Stimulated activated CD8-positive, alpha-beta memory T cell treated with anti-CD3 and anti-CD28 coated beads, Interleukin-7, amount 100 ng/mL, for 1 hour (primary cell): ENCODE measurements around the gene CAMSAP2.

Experiments used
- DNase-seq, 2 donors: peaks; one replicate each; pipeline ENCODE4 v3.0.0-alpha.2; 2020; ENCODE audit warnings: low read depth in 2 of 2

The CAMSAP2 gene

GRCh38 chr1:200899954-200900867 lies 161.5 kb downstream of the CAMSAP2 start:
- no peak for DNase-seq

DNA sequence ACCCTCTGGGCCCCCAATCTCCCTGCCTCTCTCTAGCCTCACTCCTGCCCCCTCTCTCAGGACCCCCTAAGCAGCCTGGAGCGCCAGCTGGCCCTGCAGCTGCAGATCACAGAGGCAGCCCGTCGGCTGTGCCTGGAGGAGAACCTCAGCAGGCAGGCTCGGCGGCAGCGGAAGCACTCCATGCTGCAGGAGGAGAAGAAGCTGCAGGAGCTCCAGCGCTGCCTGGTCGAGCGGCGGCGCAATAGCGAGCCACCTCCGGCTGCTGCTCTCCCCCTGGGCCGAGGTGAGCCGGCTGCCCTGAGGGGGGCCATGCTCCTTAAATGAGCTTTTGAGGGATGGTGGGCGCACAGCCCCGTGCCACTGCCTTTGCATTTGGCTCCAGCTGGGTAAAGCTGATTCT lies 162.2 kb downstream of the CAMSAP2 start:
- DNase-seq: no peak

- no peak for DNase-seq
Measured at GRCh38 chr1:200901350-200901749, 162.7 kb downstream of the CAMSAP2 start.

GRCh38 chr1:200901796-200902444 lies 163.2 kb downstream of the CAMSAP2 start:
- DNase-seq: no peak

DNA sequence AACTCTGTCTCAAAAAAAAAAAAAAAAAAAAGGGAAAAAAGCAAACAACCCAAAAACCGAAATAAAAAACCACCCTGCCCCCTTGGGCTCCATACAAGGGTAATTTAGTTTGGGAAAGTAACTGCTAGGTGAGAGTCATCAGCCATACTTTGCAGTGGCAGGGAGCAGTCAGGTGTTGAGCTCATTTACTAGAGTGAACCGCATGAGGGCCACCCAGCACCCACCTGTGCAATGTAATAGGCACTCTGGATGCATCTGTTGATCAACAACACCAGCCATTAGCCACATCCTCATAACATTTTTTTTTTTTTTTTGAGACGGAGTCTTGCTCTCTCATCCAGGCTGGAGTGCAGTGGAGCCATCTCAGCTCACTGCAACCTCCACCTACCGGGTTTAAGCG lies 165.1 kb downstream of the CAMSAP2 start:
- no peak for DNase-seq

DNA sequence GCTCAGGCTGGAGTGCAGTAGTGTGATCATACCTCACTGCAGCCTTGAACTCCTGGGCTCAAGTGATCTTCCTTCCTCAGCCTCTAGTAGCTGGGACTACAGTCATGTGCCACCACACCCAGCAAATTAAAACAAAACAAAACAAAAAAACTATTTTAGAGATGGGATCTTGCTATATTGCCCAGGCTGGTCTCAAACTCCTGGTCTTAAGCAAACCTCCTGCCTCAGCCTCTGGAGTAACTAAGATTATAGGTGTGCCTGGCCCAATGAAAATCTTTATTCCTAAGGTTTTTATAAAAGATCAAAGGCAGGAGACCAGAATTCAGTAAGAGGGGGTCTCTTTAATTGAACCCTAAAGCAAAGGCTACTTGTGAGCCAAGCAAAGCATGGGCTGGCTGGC lies 166.1 kb downstream of the CAMSAP2 start:
- DNase-seq: no peak

DNA sequence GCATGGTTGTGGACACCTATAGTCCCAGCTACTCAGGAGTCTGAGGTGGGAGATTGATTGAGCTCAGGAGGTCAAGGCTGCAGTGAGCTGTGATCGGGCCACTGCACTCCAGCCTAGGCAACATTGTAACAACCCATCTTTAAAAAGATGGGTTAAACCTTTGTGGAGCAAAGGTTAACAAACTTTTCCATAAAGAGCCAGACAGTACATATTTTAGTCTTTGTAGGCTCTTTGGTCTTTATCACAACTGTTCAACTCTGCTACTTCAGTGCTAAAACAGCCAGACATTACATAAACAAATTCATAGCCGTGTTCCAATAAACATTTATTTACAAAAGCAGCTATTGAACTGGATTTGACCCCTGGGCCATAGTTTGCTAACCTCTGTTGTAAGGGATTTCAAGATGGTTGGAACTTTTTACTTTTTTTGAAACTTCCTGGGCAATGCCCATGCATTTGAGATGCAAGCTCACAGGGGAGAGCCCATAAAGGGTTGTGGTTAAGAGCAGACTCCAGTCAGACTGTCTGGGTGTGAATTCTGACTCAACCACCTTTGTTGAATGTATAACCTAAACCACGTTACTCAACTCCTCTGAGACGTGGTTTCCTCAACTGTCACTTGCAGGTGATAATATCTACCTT lies 166.8 kb downstream of the CAMSAP2 start:
- DNase-seq: no peak

GRCh38 chr1:200906491-200906890 lies 167.8 kb downstream of the CAMSAP2 start:
- no peak for DNase-seq

GRCh38 chr1:200907611-200908097 lies 169.0 kb downstream of the CAMSAP2 start:
- no peak for DNase-seq

DNA sequence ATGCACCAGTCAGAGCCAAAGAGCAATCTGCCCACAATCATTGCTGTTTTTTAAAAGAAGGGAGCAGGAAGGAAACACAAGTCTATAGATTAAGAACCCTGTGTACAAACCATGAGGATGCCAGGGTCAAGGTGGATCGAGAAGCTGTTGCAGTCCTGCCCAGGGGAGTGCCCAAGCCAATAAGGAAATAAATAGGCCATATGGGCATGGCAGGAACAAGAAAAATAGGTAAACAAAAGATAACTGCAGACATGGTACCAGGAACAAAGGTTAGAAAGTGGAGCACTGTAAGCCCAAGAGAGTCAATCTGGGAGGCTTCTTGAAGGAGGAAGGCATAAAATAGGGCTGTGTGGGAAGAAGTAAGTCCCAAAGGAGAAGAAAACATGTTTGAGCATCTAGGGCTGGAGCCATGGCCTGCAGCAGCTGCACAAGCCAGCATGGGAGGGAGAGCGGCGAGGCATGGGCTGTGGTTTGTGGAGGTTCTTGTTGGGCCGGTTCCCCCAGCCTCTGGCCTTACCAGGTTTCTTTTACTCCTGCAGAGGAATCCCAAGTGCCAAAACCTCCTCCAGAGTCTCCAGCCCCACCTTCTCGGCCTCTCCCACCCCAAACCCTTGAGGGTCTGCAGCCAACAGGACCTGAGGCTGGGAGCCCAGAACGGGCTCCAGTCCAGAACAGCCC lies 169.6 kb downstream of the CAMSAP2 start:
- no peak for DNase-seq

DNA sequence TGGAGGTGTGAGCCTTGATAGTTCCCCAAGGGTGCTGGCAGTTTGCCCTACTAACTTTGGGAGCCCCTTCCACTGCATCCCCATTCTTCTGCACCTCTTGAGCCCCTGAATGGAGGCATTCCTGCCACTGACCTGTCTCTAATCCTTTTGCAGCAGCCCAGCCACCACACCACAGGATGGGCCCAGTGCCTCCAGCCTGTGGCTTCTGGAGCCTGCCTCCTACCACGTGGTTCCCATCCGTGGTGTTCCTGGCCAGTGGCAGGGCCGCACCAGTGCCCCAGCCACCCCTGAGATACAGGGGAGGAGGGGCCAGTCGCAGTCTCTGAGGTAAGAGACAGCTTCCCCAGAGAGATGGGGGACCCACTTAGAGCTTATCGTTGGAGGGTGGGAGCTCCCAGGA lies 170.4 kb downstream of the CAMSAP2 start:
- DNase-seq: no peak

- no peak for DNase-seq
Measured at GRCh38 chr1:200909757-200910239, 171.1 kb downstream of the CAMSAP2 start.
